ENCODE data around the gene PIK3R5.

The PIK3R5 gene

DNA sequence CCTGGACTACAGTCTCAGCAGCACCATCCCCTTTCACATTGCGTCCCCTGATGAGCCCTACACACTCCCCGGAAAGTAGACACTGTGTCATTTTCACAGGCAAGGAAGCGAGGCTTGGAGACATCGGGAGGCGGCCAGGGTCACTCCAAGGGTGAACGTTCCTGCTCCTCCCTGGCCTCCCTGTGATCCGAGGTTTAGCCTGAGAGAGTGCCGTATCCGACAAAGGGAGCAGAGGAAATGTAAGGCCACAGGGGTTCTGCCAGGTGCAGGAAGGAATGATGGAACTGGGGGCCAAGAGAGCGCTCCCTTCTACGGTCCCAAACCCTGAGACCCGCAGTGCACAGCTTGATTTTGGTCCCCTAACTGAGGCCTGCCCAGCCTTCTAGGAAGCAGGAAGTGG lies 90.1 kb downstream of the PIK3R5 start:
- Histone ChIP-seq H3K79me2 (ENCODE audit: control insufficient read depth, low read length) (no peaks in the 10 kb centered on the region), H3K9me3 (ENCODE audit: control insufficient read depth, insufficient read depth, low read length) (no peaks in the 10 kb centered on the region), H3K4me3 (ENCODE audit: low read length) (no peak overlapping the region), H3K4me2 (ENCODE audit: low read length) (no peak overlapping the region), H3F3A (ENCODE audit: control insufficient read depth, insufficient read depth) (no peaks in the 10 kb centered on the region), H3K27me3 (ENCODE audit: control insufficient read depth, low read length) (peaks cover 9% of the 10 kb centered on the region), H3K27ac (ENCODE audit: low read depth, low read length) (no peak overlapping the region), H3K36me3 (ENCODE audit: control insufficient read depth, low read length) (no peaks in the 10 kb centered on the region), H4K20me1 (ENCODE audit: control insufficient read depth, insufficient read depth, low read depth, low read length) (no peaks in the 10 kb centered on the region; the same call in 1 of the 2 replicates), H3K9me2 (replicated peaks; ENCODE audit: control insufficient read depth, low read length) (no peaks in the 10 kb centered on the region), H3K4me1 (ENCODE audit: control insufficient read depth, low read length) (no peaks in the 10 kb centered on the region)
- TF ChIP-seq, protein P1, sequence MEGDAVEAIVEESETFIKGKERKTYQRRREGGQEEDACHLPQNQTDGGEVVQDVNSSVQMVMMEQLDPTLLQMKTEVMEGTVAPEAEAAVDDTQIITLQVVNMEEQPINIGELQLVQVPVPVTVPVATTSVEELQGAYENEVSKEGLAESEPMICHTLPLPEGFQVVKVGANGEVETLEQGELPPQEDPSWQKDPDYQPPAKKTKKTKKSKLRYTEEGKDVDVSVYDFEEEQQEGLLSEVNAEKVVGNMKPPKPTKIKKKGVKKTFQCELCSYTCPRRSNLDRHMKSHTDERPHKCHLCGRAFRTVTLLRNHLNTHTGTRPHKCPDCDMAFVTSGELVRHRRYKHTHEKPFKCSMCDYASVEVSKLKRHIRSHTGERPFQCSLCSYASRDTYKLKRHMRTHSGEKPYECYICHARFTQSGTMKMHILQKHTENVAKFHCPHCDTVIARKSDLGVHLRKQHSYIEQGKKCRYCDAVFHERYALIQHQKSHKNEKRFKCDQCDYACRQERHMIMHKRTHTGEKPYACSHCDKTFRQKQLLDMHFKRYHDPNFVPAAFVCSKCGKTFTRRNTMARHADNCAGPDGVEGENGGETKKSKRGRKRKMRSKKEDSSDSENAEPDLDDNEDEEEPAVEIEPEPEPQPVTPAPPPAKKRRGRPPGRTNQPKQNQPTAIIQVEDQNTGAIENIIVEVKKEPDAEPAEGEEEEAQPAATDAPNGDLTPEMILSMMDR (IDR thresholded peaks at IDR 0.05; ENCODE audit: low read depth, low read length, poor library complexity, severe bottlenecking) = no peak
- TF ChIP-seq EZH2phosphoT487 (IDR thresholded peaks at IDR 0.05; ENCODE audit: borderline replicate concordance, low read length) = no peak

DNA sequence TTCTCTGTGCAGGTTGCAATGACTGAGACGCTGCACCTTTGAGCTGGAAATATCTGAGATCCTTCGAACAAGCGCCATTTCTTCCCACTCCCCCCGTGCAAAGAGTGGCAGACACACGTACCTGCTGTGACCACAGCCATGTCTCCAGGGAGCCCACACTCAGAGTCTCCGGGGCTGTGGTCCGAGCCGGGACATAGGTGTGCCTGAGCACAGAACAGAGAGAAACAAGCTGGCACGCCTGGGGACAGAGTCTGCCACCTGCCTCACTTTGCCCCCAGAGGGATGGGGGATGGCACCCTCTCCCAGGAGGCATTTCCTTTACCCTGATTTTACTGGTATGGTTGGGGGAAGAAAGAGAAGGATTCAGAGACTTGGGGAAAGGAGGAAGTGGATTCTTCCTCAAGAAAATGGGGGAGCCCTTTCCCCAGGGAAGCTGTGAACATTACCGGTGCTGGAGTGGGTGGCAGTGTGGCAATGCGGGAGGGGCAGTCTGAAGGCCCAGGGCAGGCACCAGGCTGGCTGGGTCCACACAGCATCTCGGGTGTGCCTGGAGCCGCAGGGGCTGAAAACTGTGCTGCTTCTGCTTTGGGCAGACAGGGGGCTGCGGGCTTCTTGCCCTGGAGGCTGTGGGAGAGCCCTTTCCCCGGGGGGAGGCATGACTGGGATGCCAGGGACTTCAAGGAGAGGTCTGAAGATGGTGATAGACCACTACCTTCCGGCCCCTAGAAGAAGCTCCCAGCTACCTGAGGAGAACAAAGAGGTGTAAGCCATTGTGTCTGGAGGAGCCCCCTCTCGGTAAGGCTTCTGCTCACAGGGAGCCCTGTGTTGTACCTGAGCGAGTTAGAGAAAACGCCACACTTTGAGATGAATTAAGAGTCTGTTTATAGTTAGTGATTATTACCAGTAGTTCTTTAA lies 91.4 kb downstream of the PIK3R5 start:
- no peaks in the 10 kb centered on the region for H3K36me3 ChIP-seq (ENCODE audit: control insufficient read depth, low read length)
- no peaks in the 10 kb centered on the region for H3K79me2 ChIP-seq (ENCODE audit: control insufficient read depth, low read length)
- H3K4me2 ChIP-seq (ENCODE audit: low read length) = no peak overlapping the region
- no peaks in the 10 kb centered on the region for H3F3A ChIP-seq (ENCODE audit: control insufficient read depth, insufficient read depth)
- no peak overlapping the region for H3K27ac ChIP-seq (ENCODE audit: low read depth, low read length)
- no peaks in the 10 kb centered on the region for H3K9me3 ChIP-seq (ENCODE audit: control insufficient read depth, insufficient read depth, low read length)
- TF ChIP-seq EZH2phosphoT487 (IDR thresholded peaks at IDR 0.05; ENCODE audit: borderline replicate concordance, low read length) = no peak
- TF ChIP-seq, protein P1 (IDR thresholded peaks at IDR 0.05; ENCODE audit: low read depth, low read length, poor library complexity, severe bottlenecking) = no peak
- no peak overlapping the region for H3K4me3 ChIP-seq (ENCODE audit: low read length)
- no peaks in the 10 kb centered on the region; the same call in 1 of the 2 replicates for H4K20me1 ChIP-seq (ENCODE audit: control insufficient read depth, insufficient read depth, low read depth, low read length)
- H3K9me2 ChIP-seq (replicated peaks; ENCODE audit: control insufficient read depth, low read length) = no peaks in the 10 kb centered on the region
- no peaks in the 10 kb centered on the region for H3K4me1 ChIP-seq (ENCODE audit: control insufficient read depth, low read length)
- H3K27me3 ChIP-seq (ENCODE audit: control insufficient read depth, low read length) = peaks cover 9% of the 10 kb centered on the region

DNA sequence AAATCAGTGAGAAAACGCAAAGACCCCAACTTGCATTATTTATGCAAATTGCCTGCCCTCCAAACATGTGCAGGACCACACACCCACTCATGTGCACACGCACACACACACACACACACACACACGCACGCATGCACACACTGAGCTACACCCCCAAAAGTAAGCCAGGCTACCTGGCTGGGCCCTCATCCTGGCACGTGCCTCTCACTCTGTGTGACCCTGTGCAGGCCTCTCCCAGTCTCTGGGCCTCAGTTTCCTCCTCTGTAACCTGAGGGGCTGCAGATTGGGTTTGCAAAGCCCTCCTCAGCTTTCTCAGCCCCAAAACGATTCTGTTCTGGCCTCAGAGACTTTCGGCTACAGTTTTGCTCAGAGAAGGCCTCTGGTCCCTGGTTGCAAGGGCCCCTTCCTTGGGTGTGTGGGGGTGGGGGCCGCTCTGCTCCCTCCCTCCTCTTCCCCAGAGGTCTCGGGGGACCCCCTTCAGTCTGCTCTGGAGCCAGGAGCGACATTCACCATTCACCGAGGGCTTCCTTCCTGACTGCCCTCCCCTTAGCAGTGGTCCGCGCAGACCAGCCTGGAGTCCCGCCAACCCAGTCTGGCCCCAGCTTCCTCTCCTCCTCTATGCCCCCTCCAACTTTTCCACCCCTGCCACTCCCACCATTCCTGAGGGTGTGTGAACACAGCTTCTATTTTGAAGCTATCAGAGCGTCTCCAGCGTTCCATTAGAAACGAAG lies 92.6 kb downstream of the PIK3R5 start:
- H3K4me2 ChIP-seq (ENCODE audit: low read length) = no peak overlapping the region
- H3K4me3 ChIP-seq (ENCODE audit: low read length) = no peak overlapping the region
- no peaks in the 10 kb centered on the region for H3K36me3 ChIP-seq (ENCODE audit: control insufficient read depth, low read length)
- no peaks in the 10 kb centered on the region; the same call in 1 of the 2 replicates for H4K20me1 ChIP-seq (ENCODE audit: control insufficient read depth, insufficient read depth, low read depth, low read length)
- no peaks in the 10 kb centered on the region for H3K4me1 ChIP-seq (ENCODE audit: control insufficient read depth, low read length)
- H3K27me3 ChIP-seq (ENCODE audit: control insufficient read depth, low read length) = peaks cover 18% of the 10 kb centered on the region
- TF ChIP-seq EZH2phosphoT487 (IDR thresholded peaks at IDR 0.05; ENCODE audit: borderline replicate concordance, low read length) = no peak
- TF ChIP-seq, protein P1 (IDR thresholded peaks at IDR 0.05; ENCODE audit: low read depth, low read length, poor library complexity, severe bottlenecking) = no peak
- no peaks in the 10 kb centered on the region for H3F3A ChIP-seq (ENCODE audit: control insufficient read depth, insufficient read depth)
- no peaks in the 10 kb centered on the region for H3K9me2 ChIP-seq (replicated peaks; ENCODE audit: control insufficient read depth, low read length)
- H3K9me3 ChIP-seq (ENCODE audit: control insufficient read depth, insufficient read depth, low read length) = no peaks in the 10 kb centered on the region
- no peaks in the 10 kb centered on the region for H3K79me2 ChIP-seq (ENCODE audit: control insufficient read depth, low read length)
- H3K27ac ChIP-seq (ENCODE audit: low read depth, low read length) = no peak overlapping the region

All from DOHH2 (cell line).